Smooth muscle cell of the brain vasculature (primary cell): Measurements from ENCODE around the gene CCR3.

Source experiments
- DNase-seq: peaks from one replicate; pipeline ENCODE4 v3.0.0-alpha.2; 2012; ENCODE audit warnings: low read depth, low spot score

Gene CCR3

DNA sequence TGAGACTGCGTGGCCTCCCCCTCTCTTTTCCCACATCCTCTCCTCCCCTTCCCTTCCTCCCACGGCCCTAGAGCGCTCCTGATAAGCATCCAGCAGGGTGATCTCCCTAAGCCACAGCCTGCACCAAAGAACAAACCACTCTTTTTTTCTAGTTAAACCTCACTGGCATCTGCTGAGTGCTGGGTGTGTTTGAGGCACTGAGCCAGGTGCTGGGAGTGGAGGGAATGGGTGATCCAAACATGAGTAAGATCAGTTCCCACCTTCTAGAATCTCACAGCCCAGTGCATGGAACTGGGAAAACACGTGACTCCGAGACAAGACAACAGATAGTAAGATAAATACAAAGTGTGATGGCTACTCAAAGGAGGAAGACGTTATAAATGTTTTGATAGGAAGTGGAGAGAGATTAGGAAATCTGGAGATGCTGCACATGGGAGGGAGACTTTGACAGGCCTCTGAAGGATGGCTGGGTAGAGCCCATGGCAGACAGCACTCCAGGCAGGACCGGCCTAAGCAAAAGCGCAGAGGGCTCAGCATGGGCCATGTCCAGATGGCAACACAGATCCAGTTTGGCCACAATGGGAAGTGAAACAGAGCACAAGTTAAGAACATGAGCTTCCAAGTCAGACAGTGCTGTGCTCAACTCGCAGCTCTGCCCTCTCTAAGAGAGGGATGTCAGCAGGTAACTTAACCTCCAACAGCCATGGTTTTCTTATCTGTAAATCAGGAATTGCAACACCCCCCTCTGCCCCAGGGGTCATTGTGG is 55.6 kb downstream of the CCR3 start:
- no peak for DNase-seq

DNA sequence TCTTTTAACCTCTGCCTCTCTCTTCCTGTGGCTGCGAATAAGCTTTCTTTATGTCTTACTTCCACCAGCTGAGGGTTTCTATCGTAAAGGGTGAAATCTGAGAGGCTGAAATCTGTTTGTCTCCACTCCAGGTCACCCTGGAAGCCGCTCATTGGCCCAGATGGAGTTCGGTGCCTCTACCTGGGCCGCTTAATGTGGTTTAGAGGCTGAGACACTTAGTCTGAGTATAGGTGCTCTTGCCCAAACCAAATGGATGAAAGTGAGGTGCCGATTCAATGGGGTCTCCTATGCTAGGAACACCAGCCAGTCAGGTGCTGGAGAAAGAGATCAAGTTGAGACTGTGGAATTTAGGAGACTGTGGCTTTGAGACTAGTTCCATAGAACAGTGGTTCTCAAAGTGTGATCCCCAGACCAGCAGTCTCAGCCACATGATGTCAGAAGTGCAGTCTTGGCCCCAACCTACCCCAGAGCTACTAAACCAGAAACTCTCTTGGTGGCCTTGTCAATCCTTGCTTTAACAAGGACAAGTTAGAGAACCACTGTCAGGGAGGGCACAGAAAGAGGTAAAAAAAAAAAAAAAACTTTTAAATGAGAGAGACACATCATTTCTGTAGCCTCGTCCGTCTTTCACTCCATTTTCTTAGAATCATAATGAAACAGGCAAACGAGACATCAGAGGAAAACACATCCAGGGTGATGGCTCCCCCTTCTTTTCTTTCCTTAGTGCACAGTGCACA is 56.8 kb downstream of the CCR3 start:
- DNase-seq: no peak

DNA sequence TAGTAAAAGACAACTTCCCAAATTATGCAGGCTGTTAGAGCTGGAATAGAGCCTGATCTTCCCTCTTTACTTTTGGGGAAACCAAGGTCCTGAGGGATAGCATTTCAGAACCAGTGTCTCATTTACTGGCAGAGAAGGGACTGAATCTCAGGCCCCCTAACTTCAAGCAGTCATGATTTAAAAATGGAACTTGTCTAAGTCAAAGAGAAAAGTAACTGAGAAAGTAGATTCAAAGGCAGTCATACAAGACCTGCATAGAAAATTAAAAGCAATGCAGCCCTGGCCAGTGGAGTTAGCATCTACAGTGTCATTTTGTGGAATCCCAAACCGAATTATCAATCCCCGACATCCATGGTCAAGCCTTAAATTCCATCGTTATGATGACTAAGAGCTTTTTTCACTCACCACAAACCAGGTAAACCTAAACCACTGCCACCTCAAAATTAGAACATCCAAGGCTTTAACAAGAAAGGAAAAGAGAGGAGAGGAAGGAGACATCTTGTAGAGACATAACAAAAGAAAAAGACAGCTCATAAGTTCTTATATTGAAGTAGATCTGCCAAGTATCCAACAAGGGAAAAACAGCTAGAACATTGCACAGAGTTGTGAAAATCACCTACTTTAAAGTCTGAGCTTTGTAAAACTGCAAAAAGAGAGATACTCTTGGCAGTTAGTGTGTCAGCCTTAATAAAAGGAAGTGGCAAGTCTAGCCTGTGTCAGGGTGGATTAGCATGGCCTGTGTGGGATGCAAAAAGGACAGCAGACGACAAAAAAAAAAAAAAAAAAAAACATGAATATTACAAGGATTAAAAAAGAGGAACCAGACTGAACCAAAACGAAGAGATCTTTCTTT is 57.6 kb downstream of the CCR3 start:
- no peak for DNase-seq

DNA sequence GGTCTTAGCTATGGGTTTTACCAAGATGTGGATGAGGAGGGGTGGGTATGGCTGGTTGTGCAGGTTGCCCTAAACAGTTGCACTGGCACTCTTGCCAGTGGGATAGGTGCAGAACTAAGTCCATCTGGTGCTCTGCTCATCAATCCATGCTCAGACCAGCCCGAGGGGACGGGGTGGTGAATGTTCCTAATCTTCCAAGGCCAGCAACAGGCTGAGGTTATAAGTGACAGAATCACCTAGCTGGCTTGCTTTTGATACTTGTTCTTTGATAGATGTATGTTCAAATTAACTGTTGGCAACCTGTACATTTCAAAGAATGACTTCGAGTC is 58.2 kb downstream of the CCR3 start:
- DNase-seq: no peak

DNA sequence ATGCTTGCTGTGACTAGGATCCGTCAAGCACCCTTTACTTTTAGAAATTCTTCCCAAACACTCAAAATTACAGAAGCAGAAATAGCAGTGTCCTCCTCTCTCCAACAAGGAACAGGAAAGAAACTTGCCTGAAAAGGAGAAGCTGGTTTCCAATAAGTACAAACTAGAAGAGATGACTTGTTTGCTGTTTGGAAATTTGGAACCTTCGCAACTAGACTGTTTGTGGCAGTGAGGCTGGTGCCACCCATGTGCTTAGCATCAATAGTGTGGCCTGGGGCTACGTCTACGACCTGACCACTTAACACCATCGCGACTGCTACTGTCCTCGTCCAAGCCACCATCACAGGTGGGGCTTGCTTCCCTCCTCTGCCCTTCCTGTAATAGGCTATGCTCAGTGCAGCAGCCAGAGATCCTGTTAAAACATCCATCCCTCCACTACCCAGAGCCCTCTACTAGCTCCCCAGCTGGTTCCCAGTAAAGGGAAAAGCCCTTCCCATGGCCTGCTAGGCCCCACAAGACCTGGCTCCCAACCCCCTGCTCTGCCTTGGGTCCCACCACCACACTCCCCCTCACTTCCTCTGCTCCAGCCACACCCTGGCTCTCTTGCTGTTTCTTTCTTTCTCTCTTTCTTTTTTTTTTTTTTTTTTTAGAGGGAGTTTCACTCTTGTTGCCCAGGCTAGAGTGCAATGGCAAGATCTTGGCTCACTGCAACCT is 59.0 kb downstream of the CCR3 start:
- DNase-seq: no peak

DNA sequence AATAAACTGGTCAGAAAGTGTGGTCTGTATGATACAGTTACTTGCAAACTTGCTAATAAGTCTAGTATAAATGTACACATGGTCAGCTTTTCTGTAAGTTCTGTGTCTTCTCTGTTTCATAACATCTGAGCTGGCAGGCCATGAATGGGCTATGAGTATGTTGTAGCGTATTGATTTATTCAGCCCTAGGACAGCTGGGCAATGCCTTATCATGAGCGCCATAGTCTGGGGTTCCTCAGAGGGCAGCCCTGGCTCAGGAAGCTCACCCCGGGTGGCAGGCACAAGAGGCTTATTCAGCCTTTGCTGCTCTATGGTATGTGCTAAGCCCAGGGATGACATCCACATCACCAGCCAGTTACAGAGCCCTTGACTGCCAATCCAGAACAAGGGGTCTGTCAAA is 61.0 kb downstream of the CCR3 start:
- DNase-seq: no peak

DNA sequence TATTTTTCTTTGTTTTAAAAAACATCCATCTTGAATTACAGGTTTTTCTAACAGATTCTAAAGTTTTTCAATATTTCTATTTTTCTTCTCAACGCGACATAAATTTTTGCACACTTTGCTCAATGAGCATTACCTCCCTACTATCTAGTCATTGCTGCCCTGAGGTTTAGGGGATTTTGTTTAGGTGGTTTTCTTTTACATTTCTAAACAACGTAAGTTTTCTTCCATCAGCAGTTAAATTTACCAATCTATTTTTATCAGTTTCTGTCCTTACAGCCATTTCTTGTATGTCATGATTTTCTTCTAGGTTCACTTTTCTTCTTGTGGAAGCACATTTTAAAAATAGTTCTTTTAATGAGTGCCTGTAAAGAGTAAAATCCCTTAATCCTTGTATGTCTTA is 62.5 kb downstream of the CCR3 start:
- no peak for DNase-seq

DNA sequence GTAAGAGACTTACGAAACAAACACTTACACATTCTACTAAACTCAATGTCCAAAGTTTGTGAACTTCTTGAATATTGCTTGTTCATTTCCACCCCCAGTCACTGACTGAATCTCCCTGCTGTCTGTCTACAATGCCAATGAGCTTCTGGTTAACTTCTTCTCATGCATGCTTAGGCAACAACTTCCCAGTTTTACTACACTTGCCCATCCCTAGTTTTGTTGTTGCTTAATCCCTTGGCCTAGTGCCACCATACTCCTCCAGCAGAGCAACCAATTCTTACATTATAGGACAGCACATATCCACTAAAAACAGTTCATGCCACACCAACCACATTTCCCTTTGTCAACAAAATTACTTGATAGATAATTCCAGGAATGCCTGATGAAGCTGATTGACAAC is 70.7 kb downstream of the CCR3 start:
- DNase-seq: no peak

DNA sequence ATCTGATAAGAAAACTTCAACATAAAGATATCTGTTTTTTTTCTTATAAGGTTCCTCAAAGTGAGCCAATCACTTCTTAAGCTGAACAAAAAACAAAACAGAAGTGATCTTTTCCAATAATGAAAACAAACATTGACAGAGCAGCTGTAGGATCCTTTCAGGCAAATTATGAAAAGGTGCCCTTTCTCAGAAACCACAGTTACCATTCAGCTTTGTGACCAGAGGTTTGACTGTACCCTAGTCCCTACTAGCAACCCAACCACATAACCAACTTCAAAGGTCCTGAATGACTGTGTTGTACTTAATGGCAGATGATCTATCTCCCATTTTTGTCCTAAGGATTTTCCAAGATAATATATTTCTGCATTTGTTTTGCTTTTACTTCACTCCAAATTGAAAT is 72.3 kb downstream of the CCR3 start:
- no peak for DNase-seq

DNA sequence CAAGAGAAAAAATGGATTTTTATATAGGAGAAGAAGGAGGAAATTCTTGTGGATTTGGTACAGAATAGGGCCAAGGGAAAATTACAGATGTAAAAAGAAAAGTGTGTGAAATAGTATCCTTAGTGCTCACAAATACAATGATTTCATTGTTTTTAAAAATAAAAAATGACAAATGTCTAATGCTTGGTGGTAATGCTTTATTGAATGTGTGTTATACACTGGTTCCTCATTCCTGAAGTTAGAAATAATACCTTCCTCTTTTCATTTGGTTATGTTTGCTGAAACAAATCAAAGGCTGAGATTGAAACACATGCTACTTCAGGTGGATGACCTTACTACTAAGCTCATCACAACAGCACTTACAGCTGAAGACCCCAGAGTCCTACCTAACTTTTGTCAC is 73.9 kb downstream of the CCR3 start:
- DNase-seq: no peak
